Uterine smooth muscle cell (primary cell): ENCODE measurements around the gene CEP57. TPM values are rescaled to one million over a fixed set of nuclear protein-coding genes. Genes with fewer than 3 reads are reported as not detected.

Source experiments
- total RNA-seq: library from RNA; depleted of rRNA; stranded (reverse); fragments of >200 nt; gene quantifications from 2 replicates; pipeline ENCODE4 v1.2.3, GENCODE V29; 2014

CEP57 gene
- 65.7 and 79.5 TPM in 2 replicates for total RNA-seq

GRCh38 chr11:95790123-95790932, at the start of gene CEP57:
Gene CEP57 (plus strand): TSS chr11:95790498. CDS start chr11:95790699, 201 bp downstream.

GRCh38 chr11:95789506-95790122, 684 bp upstream of the CEP57 start, which contains the start of gene FAM76B:
Gene FAM76B (minus strand): TSS chr11:95789782. CDS start chr11:95789478, 304 bp downstream.

Other genes with a start within 250 kb of the CEP57 start
- gene FAM76B, start 716 bp upstream of the CEP57 start, total RNA-seq = 31.4 and 36.1 TPM in 2 replicates
- 37.7 and 43.1 TPM in 2 replicates for gene MTMR2, start 133.6 kb downstream of the CEP57 start, total RNA-seq